ENCODE results near the gene C19orf25.
A peak's percentile ranks its signal among the peaks of the same experiment; 100 is the strongest.
"Not testable (repeated sequence)": the region's sequence is repeated elsewhere in the genome, so short reads cannot be mapped to it uniquely, and the experiment has no call there.

Gene C19orf25

GRCh38 chr19:1489463-1490310 is 10.7 kb upstream of the C19orf25 start:
- peak overlapping the region; percentile 82 for H3K4me3 Mint-ChIP-seq
- H3K36me3 Mint-ChIP-seq (ENCODE audit: insufficient read depth), result peaks cover 5% of the 10 kb centered on the region
- DNase-seq (ENCODE audit: low spot score in 2 of 2) (no peak), ATAC-seq (replicated peaks; ENCODE audit: extremely low read depth, poor library complexity, severe bottlenecking) (no peak)
- no peaks in the 10 kb centered on the region for H3K9me3 Mint-ChIP-seq
- no peaks in the 10 kb centered on the region for H3K27me3 Mint-ChIP-seq
- H3K27ac Mint-ChIP-seq (ENCODE audit: low read depth), result peak overlapping the region; percentile 32
- H3K4me1 Mint-ChIP-seq, result peaks cover 18% of the 10 kb centered on the region

GRCh38 chr19:1488282-1488601 is 9.2 kb upstream of the C19orf25 start:
- no peaks in the 10 kb centered on the region for H3K27me3 Mint-ChIP-seq
- H3K27ac Mint-ChIP-seq (ENCODE audit: low read depth), result no peak overlapping the region

GRCh38 chr19:1487576-1488281 is 8.7 kb upstream of the C19orf25 start:
- peaks cover 18% of the 10 kb centered on the region for H3K4me1 Mint-ChIP-seq
- H3K27ac Mint-ChIP-seq (ENCODE audit: low read depth), result no peak overlapping the region
- peaks cover 5% of the 10 kb centered on the region for H3K36me3 Mint-ChIP-seq (ENCODE audit: insufficient read depth)
- no peaks in the 10 kb centered on the region for H3K9me3 Mint-ChIP-seq
- H3K27me3 Mint-ChIP-seq, result no peaks in the 10 kb centered on the region
- DNase-seq (ENCODE audit: low spot score in 2 of 2), result no peak
- H3K4me3 Mint-ChIP-seq, result no peak overlapping the region
- ATAC-seq (replicated peaks; ENCODE audit: extremely low read depth, poor library complexity, severe bottlenecking), result no peak

More at GRCh38 chr19:1488282-1488601, 9.2 kb upstream of the C19orf25 start:
- H3K4me3 Mint-ChIP-seq, result no peak overlapping the region
- DNase-seq (ENCODE audit: low spot score in 2 of 2), result no peak
- peaks cover 5% of the 10 kb centered on the region for H3K36me3 Mint-ChIP-seq (ENCODE audit: insufficient read depth)
- no peak for ATAC-seq (replicated peaks; ENCODE audit: extremely low read depth, poor library complexity, severe bottlenecking)
- H3K9me3 Mint-ChIP-seq, result no peaks in the 10 kb centered on the region
- peaks cover 18% of the 10 kb centered on the region for H3K4me1 Mint-ChIP-seq

- Mint-ChIP-seq H3K4me1 (peaks cover 16% of the 10 kb centered on the region), H3K4me3 (no peak overlapping the region), H3K36me3 (ENCODE audit: insufficient read depth) (peaks cover 5% of the 10 kb centered on the region), H3K27me3 (no peaks in the 10 kb centered on the region), H3K9me3 (no peaks in the 10 kb centered on the region), H3K27ac (ENCODE audit: low read depth) (no peak overlapping the region)
- no peak for DNase-seq (ENCODE audit: low spot score in 2 of 2)
- ATAC-seq (replicated peaks; ENCODE audit: extremely low read depth, poor library complexity, severe bottlenecking), result no peak
These were observed 7.9 kb upstream of the C19orf25 start for GRCh38 chr19:1486720-1487575.

- H3K4me1 Mint-ChIP-seq, result peaks cover 5% of the 10 kb centered on the region
- no peak for ATAC-seq (replicated peaks; ENCODE audit: extremely low read depth, poor library complexity, severe bottlenecking)
- H3K36me3 Mint-ChIP-seq (ENCODE audit: insufficient read depth), result peaks cover 2% of the 10 kb centered on the region
- no peaks in the 10 kb centered on the region for H3K9me3 Mint-ChIP-seq
- no peak overlapping the region for H3K27ac Mint-ChIP-seq (ENCODE audit: low read depth)
- DNase-seq (ENCODE audit: low spot score in 2 of 2), result no peak
- no peaks in the 10 kb centered on the region for H3K27me3 Mint-ChIP-seq
- no peak overlapping the region for H3K4me3 Mint-ChIP-seq
These were observed 5.0 kb upstream of the C19orf25 start for GRCh38 chr19:1483979-1484428.

GRCh38 chr19:1483131-1483978 is 4.3 kb upstream of the C19orf25 start:
- Mint-ChIP-seq H3K9me3 (no peaks in the 10 kb centered on the region), H3K4me1 (peaks cover 7% of the 10 kb centered on the region), H3K36me3 (ENCODE audit: insufficient read depth) (peaks cover 2% of the 10 kb centered on the region), H3K27me3 (no peaks in the 10 kb centered on the region), H3K4me3 (no peak overlapping the region), H3K27ac (ENCODE audit: low read depth) (no peak overlapping the region)
- no peak for ATAC-seq (replicated peaks; ENCODE audit: extremely low read depth, poor library complexity, severe bottlenecking)
- no peak for DNase-seq (ENCODE audit: low spot score in 2 of 2)

GRCh38 chr19:1482361-1483130 is 3.5 kb upstream of the C19orf25 start:
- H3K9me3 Mint-ChIP-seq, result no peaks in the 10 kb centered on the region
- ATAC-seq (replicated peaks; ENCODE audit: extremely low read depth, poor library complexity, severe bottlenecking) (no peak), DNase-seq (ENCODE audit: low spot score in 2 of 2) (no peak)
- H3K27me3 Mint-ChIP-seq, result no peaks in the 10 kb centered on the region
- no peak overlapping the region for H3K27ac Mint-ChIP-seq (ENCODE audit: low read depth)
- H3K36me3 Mint-ChIP-seq (ENCODE audit: insufficient read depth), result peaks cover 2% of the 10 kb centered on the region
- no peak overlapping the region for H3K4me3 Mint-ChIP-seq
- peaks cover 7% of the 10 kb centered on the region for H3K4me1 Mint-ChIP-seq

- ATAC-seq (replicated peaks; ENCODE audit: extremely low read depth, poor library complexity, severe bottlenecking) (no peak), DNase-seq (ENCODE audit: low spot score in 2 of 2) (no peak)
- H3K4me3 Mint-ChIP-seq, result no peak overlapping the region
- no peaks in the 10 kb centered on the region for H3K9me3 Mint-ChIP-seq
- H3K27ac Mint-ChIP-seq (ENCODE audit: low read depth), result no peak overlapping the region
- H3K36me3 Mint-ChIP-seq (ENCODE audit: insufficient read depth), result peaks cover 3% of the 10 kb centered on the region
- no peaks in the 10 kb centered on the region for H3K27me3 Mint-ChIP-seq
- peaks cover 7% of the 10 kb centered on the region for H3K4me1 Mint-ChIP-seq
These were observed 2.9 kb upstream of the C19orf25 start for GRCh38 chr19:1481893-1482360.

GRCh38 chr19:1481224-1481892 is 2.3 kb upstream of the C19orf25 start:
- ATAC-seq (replicated peaks; ENCODE audit: extremely low read depth, poor library complexity, severe bottlenecking) (no peak), DNase-seq (ENCODE audit: low spot score in 2 of 2) (no peak)
- Mint-ChIP-seq H3K4me1 (peaks cover 7% of the 10 kb centered on the region), H3K27ac (ENCODE audit: low read depth) (no peak overlapping the region), H3K4me3 (no peak overlapping the region), H3K9me3 (no peaks in the 10 kb centered on the region), H3K36me3 (ENCODE audit: insufficient read depth) (peaks cover 3% of the 10 kb centered on the region), H3K27me3 (no peaks in the 10 kb centered on the region)

- not testable (repeated sequence) for H3K36me3 Mint-ChIP-seq (ENCODE audit: insufficient read depth); H3K27me3 Mint-ChIP-seq; H3K27ac Mint-ChIP-seq (ENCODE audit: low read depth); H3K9me3 Mint-ChIP-seq; DNase-seq (ENCODE audit: low spot score in 2 of 2); ATAC-seq (replicated peaks; ENCODE audit: extremely low read depth, poor library complexity, severe bottlenecking)
- Mint-ChIP-seq H3K4me1 (peaks cover 14% of the 10 kb centered on the region), H3K4me3 (peak overlapping the region; percentile 96)
These were observed 2.0 kb downstream of the C19orf25 start for GRCh38 chr19:1477056-1477455.
